Endothelial cell of umbilical vein (primary cell): ENCODE measurements around the gene PARVA. TPM values are rescaled to one million over a fixed set of nuclear protein-coding genes. Genes with fewer than 3 reads are reported as not detected.

Source experiments
- BruUV-seq: library from RNA; stranded (reverse); fragments of 400-500 nt; replicated peaks from 2 replicates; lab custom pipeline; 2021; lab: Mats Ljungman, UMichigan
- CTCF ChIA-PET: fragments of 300-600, 350-600 bp; sonication (Branson Sonifier 250); formaldehyde crosslinking; loops from one replicate; lab custom pipeline; 2021; ENCODE audit warnings: antibody characterized with exemption, inconsistent platforms; lab: Charles Lee
- POLR2A ChIA-PET: fragments of 300-600, 350-600 bp; sonication (Branson Sonifier 250); formaldehyde crosslinking; loops from one replicate; lab custom pipeline; 2021; ENCODE audit warnings: antibody characterized with exemption, inconsistent platforms; lab: Charles Lee
- DNase-seq: peaks from one replicate; pipeline ENCODE4 v3.0.0-alpha.2; 2011; ENCODE audit warnings: low read depth, low spot score
- FAIRE-seq: peaks from 2 replicates; lab custom pipeline; 2011; peaks lifted over from hg19 to GRCh38; lab: Jason Lieb, UNC
- H2AFZ ChIP-seq: 2 replicates; pipeline ENCODE4 v1.6.0; 2012; ENCODE audit warnings: low read depth, low read length, control low read depth, inconsistent platforms
- H3K27ac ChIP-seq: 2 replicates; pipeline ENCODE4 v1.5.1; 2011; ENCODE audit warnings: low read depth, mild to moderate bottlenecking, control low read depth, low read length, moderate library complexity; ENCODE audit not compliant: insufficient read depth
- H3K27me3 ChIP-seq, 2 experiments: 2 replicates each; pipeline versions ENCODE4 v1.6.0 to v1.6.1; 2011; ENCODE audit warnings: low read length in 2 of 2, mixed read lengths in 1 of 2; ENCODE audit not compliant: control insufficient read depth in 2 of 2, insufficient read depth in 2 of 2
- H3K36me3 ChIP-seq, 2 experiments: 2 replicates in 1 of 2; 3 replicates in 1 of 2; pipeline ENCODE4 v1.5.1; 2011; ENCODE audit warnings: low read length in 2 of 2, mild to moderate bottlenecking in 1 of 2, moderate library complexity in 1 of 2; ENCODE audit not compliant: control insufficient read depth in 2 of 2, insufficient read depth in 2 of 2; ENCODE audit errors: extremely low read depth in 1 of 2
- H3K4me1 ChIP-seq: 3 replicates; pipeline ENCODE4 v1.5.1; 2011; ENCODE audit warnings: mild to moderate bottlenecking, low read length; ENCODE audit not compliant: control insufficient read depth, insufficient read depth; ENCODE audit errors: extremely low read depth
- H3K4me2 ChIP-seq: 2 replicates; pipeline ENCODE4 v1.6.1; 2011; ENCODE audit warnings: low read length, control low read depth, mixed read lengths; ENCODE audit not compliant: insufficient read depth
- H3K4me3 ChIP-seq, 3 experiments: fragments of 200-600 bp in 1 of 3; sonication (generic), shearing (Covaris generic) in 1 of 3; replicated peaks in 1 of 3; 2 replicates each; pipeline ENCODE4 v1.5.1; 2011 to 2016; ENCODE audit warnings: control low read depth in 3 of 3, low read length in 3 of 3, mild to moderate bottlenecking in 2 of 3, inconsistent platforms in 1 of 3, low read depth in 1 of 3, moderate library complexity in 1 of 3; ENCODE audit not compliant: insufficient read depth in 1 of 3
- H3K79me2 ChIP-seq: 2 replicates; pipeline ENCODE4 v1.6.0; 2012; ENCODE audit warnings: low read length, inconsistent platforms; ENCODE audit not compliant: control insufficient read depth, insufficient read depth
- H3K9ac ChIP-seq: replicated peaks from 2 replicates; pipeline ENCODE3; 2011; ENCODE audit warnings: low read length, control low read depth; ENCODE audit not compliant: insufficient read depth; ENCODE audit errors: extremely low read depth
- H3K9me1 ChIP-seq: replicated peaks from 3 replicates; pipeline ENCODE4 v1.6.0; 2011; ENCODE audit warnings: mild to moderate bottlenecking, low read length; ENCODE audit not compliant: control insufficient read depth, insufficient read depth; ENCODE audit errors: extremely low read depth
- H3K9me3 ChIP-seq: replicated peaks from 2 replicates; pipeline ENCODE4 v1.5.1; 2012; ENCODE audit warnings: low read length, inconsistent platforms; ENCODE audit not compliant: control insufficient read depth, insufficient read depth
- H4K20me1 ChIP-seq: replicated peaks from 2 replicates; pipeline ENCODE3; 2011; ENCODE audit warnings: mild to moderate bottlenecking, low read length; ENCODE audit not compliant: control insufficient read depth, insufficient read depth; ENCODE audit errors: extremely low read depth
- EZH2 ChIP-seq: IDR thresholded peaks from 2 replicates; pipeline ENCODE4 v1.6.1; 2012; ENCODE audit warnings: borderline replicate concordance, low read depth, mild to moderate bottlenecking, moderate library complexity, low read length, inconsistent platforms; ENCODE audit not compliant: severe bottlenecking
- FOS ChIP-seq: IDR thresholded peaks from 2 replicates; pipeline ENCODE4 v1.6.1; 2011; ENCODE audit warnings: mild to moderate bottlenecking, low read length, moderate library complexity, borderline replicate concordance; ENCODE audit not compliant: insufficient read depth
- GATA2 ChIP-seq: IDR thresholded peaks from 2 replicates; pipeline ENCODE4 v1.7.0; 2011; ENCODE audit warnings: low read depth, mild to moderate bottlenecking, moderate library complexity, mixed read lengths, low read length; ENCODE audit not compliant: insufficient read length, insufficient read depth
- JUN ChIP-seq: IDR thresholded peaks from 2 replicates; pipeline ENCODE4 v1.6.1; 2011; ENCODE audit warnings: borderline replicate concordance, low read depth; ENCODE audit not compliant: insufficient read length, insufficient read depth
- MYC ChIP-seq: IDR thresholded peaks from one replicate; pipeline ENCODE4 v1.6.1; 2011; ENCODE audit warnings: mild to moderate bottlenecking, low read depth, low read length
- POLR2A ChIP-seq: IDR thresholded peaks from 2 replicates; pipeline ENCODE4 v1.6.1; 2012; ENCODE audit warnings: low read depth, mild to moderate bottlenecking, control low read depth, low read length
- POLR2AphosphoS5 ChIP-seq: IDR thresholded peaks from 2 replicates; pipeline ENCODE4 v1.6.1; 2012; ENCODE audit warnings: low read depth, mild to moderate bottlenecking, control low read depth, low read length, moderate library complexity; ENCODE audit not compliant: insufficient read depth
- dilution Hi-C: fragments of 300-500 bp; cut with MboI; formaldehyde crosslinking; loops from one replicate; pipeline ENCODE4 v1.15.0; 2019; ENCODE audit warnings: low sequenced_read_pairs; ENCODE audit not compliant: extremely low pct_ligation_motif_present
- intact Hi-C: fragments of 100-400 bp; cut with micrococcal nuclease; formaldehyde crosslinking; loops from one replicate; pipeline ENCODE4 v1.10.0; 2022
- polyA plus RNA-seq, 4 experiments: library from polyadenylated mRNA; depleted of rRNA in 3 of 4; stranded (reverse) in 3 of 4; unstranded in 1 of 4; fragments of >200 nt; gene quantifications; 2 replicates each; pipeline versions ENCODE4 v1.2.1 to v1.2.3, GENCODE V29; 2011 to 2012; ENCODE audit warnings: missing spikeins in 1 of 4
- total RNA-seq: library from RNA; stranded (reverse); gene quantifications from 2 replicates; pipeline ENCODE4 v1.2.3, GENCODE V29; 2021
- TF ChIP-seq, protein P1 (sequence below), 2 donors: IDR thresholded peaks; 1 replicate in 1 of 2; 2 replicates in 1 of 2; pipeline ENCODE4 v1.5.1; 2011; ENCODE audit warnings: low read length in 2 of 2, mild to moderate bottlenecking in 2 of 2, moderate library complexity in 2 of 2, control low read depth in 1 of 2, inconsistent platforms in 1 of 2, low read depth in 1 of 2; ENCODE audit not compliant: insufficient read depth in 1 of 2; ENCODE audit errors: extremely low read depth in 1 of 2
- TF ChIP-seq, protein P2 (sequence below): IDR thresholded peaks from 2 replicates; pipeline ENCODE4 v1.6.1; 2011; ENCODE audit not compliant: insufficient read depth, insufficient read length

Gene PARVA
- total and polyA plus RNA-seq, 2 donors (not counting 3 experiments of a cell fraction or from before 2014, with no cell fraction given), result 40.6 to 104 TPM

DNA sequence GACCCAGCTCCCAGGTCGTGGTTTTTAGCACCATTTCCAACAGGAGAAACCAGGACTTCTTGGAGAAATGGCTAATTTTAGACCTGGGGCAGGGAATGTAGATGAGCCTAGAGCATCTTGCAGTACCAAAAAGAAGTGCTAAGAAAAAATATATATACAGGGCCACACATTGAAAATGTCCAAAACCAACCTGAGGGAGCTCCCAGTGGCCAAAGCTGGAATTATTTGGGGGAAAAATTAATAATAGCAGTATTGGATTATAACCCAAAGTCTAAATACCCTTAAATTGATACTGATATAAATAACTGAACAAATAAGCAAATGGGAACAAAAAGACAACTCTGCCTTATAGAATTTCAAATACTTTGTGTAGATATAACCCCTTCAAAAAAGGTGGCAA lies 108.0 kb downstream of the PARVA start:
- Histone ChIP-seq H3K4me2 (no peak overlapping the region), H3K79me2 (no peaks in the 10 kb centered on the region), H3K9me1 (no peaks in the 10 kb centered on the region), H4K20me1 (no peaks in the 10 kb centered on the region), H3K27me3 (no peaks in the 10 kb centered on the region), H3K4me3 (no peak overlapping the region), H3K9ac (no peak overlapping the region), H3K36me3 (peaks cover 8 to 11% of the 10 kb centered on the region in 2 experiments), H3K4me1 (no peaks in the 10 kb centered on the region), H3K27ac (no peak overlapping the region), H2AFZ (no peak overlapping the region), H3K9me3 (no peaks in the 10 kb centered on the region)
- intact Hi-C loops (loop anchor here (5.0 kb wide), 1 partner anchor 407 kb away; no protein-coding TSS in a partner anchor), dilution Hi-C loops (no loop called here)
- BruUV-seq, result no TSS peak
- FAIRE-seq (no peak), DNase-seq (peak; percentile 14)
- CTCF ChIA-PET, result interaction anchor here (0.8 to 3.4 kb wide), 17 partner anchors 9 to 406 kb away, joined by 3 to 41 read pairs (median 4); partner anchors contain the start of gene PARVA
- POLR2A ChIA-PET, result no interaction called here
- no peak for TF ChIP-seq POLR2A
- TF ChIP-seq, protein P1, sequence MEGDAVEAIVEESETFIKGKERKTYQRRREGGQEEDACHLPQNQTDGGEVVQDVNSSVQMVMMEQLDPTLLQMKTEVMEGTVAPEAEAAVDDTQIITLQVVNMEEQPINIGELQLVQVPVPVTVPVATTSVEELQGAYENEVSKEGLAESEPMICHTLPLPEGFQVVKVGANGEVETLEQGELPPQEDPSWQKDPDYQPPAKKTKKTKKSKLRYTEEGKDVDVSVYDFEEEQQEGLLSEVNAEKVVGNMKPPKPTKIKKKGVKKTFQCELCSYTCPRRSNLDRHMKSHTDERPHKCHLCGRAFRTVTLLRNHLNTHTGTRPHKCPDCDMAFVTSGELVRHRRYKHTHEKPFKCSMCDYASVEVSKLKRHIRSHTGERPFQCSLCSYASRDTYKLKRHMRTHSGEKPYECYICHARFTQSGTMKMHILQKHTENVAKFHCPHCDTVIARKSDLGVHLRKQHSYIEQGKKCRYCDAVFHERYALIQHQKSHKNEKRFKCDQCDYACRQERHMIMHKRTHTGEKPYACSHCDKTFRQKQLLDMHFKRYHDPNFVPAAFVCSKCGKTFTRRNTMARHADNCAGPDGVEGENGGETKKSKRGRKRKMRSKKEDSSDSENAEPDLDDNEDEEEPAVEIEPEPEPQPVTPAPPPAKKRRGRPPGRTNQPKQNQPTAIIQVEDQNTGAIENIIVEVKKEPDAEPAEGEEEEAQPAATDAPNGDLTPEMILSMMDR (IDR thresholded peaks at IDR 0.05; ENCODE audit: extremely low read depth in 1 of 2, insufficient read depth in 1 of 2, low read depth in 1 of 2, low read length in 2 of 2), result peak; percentile 31 to 37

DNA sequence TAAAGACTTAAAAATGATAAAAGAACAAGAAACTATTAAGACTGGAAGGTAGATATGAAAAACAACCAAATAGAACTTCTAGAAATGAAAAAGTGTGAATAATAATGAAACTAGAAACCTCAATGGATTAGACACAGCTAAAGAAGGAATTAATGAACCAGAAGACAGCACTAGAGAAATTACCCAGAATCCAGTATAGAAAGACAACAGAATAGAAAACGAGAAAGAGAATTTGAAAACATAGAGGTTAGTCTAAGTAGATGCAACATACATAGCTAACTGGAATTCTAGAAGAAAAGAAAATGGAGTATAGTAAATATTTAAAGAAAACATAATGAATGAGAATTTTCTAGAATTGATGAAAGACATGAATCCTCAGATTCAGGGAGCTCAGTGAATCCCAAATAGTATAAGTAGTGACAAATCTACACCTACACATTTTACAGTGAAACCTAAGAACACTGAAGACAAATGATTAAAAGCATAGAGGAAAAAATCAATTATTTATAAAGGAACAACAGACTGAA lies 111.9 kb downstream of the PARVA start:
- no peaks in the 10 kb centered on the region for H3K27me3 ChIP-seq
- ChIA-PET CTCF (interaction anchor here (0.9 to 1.9 kb wide), 2 partner anchors 78 to 158 kb away, joined by 3 to 6 read pairs; no protein-coding TSS in a partner anchor), POLR2A (no interaction called here)
- no peak overlapping the region for H3K4me3 ChIP-seq
- no peaks in the 10 kb centered on the region for H3K9me3 ChIP-seq
- H3K4me2 ChIP-seq, result no peak overlapping the region
- intact Hi-C loops, result loop anchor here (5.0 kb wide), 1 partner anchor 403 kb away; no protein-coding TSS in a partner anchor
- H3K4me1 ChIP-seq, result no peaks in the 10 kb centered on the region
- TF ChIP-seq FOS (no peak), POLR2AphosphoS5 (no peak), EZH2 (no peak), POLR2A (no peak), JUN (no peak), GATA2 (no peak), MYC (no peak)
- TF ChIP-seq, protein P2, sequence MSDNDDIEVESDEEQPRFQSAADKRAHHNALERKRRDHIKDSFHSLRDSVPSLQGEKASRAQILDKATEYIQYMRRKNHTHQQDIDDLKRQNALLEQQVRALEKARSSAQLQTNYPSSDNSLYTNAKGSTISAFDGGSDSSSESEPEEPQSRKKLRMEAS, result no peak
- TF ChIP-seq, protein P1 (IDR thresholded peaks at IDR 0.05; ENCODE audit: extremely low read depth in 1 of 2, insufficient read depth in 1 of 2, low read depth in 1 of 2, low read length in 2 of 2), result no peak
- dilution Hi-C loops, result no loop called here
- H3K27ac ChIP-seq, result no peak overlapping the region
- no peaks in the 10 kb centered on the region for H3K79me2 ChIP-seq
- no peaks in the 10 kb centered on the region for H3K9me1 ChIP-seq
- no peak overlapping the region for H2AFZ ChIP-seq
- H3K9ac ChIP-seq, result no peak overlapping the region
- FAIRE-seq (no peak), DNase-seq (no peak)
- no peaks in the 10 kb centered on the region for H4K20me1 ChIP-seq
- H3K36me3 ChIP-seq, result peaks cover 2 to 3% of the 10 kb centered on the region in 2 experiments
- BruUV-seq, result no TSS peak
